ENCODE results near the gene EBF3.

DNA sequence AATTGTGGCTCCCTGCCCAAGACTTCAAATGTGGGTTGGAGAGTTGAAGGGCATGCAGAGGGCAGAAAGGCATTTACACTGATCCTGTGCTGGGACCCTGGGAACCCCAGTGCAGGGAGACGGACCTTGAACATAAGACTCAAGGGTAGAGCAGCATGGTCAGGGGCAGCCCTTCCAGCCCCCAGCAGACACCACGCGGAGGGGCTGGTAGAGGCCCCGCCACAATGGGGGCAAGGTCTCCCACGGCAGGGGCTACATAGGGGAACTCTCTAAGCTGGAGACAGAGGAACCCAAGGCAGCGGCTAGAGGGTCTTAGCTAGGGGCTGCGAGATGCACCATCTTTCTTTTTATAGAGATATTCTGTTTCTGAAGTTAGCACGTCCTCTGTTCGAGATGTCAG, 45.2 kb upstream of the EBF3 start:
- TF ChIP-seq EZH2 (IDR thresholded peaks at IDR 0.05; ENCODE audit: borderline replicate concordance, low read depth, low read length, severe bottlenecking) (no peak), POLR2A (IDR thresholded peaks at IDR 0.05; ENCODE audit: low read depth, low read length) (no peak), POLR2AphosphoS5 (IDR thresholded peaks at IDR 0.05; ENCODE audit: insufficient read depth, low read depth, low read length) (no peak), JUN (IDR thresholded peaks at IDR 0.05; ENCODE audit: borderline replicate concordance, insufficient read depth, insufficient read length, low read depth) (no peak), MYC (IDR thresholded peaks at IDR 0.05; ENCODE audit: low read depth, low read length) (no peak), MAX (IDR thresholded peaks at IDR 0.05; ENCODE audit: insufficient read depth, insufficient read length) (no peak), GATA2 (IDR thresholded peaks at IDR 0.05; ENCODE audit: insufficient read depth, insufficient read length, low read depth, low read length) (no peak)
- TF ChIP-seq, protein P1, sequence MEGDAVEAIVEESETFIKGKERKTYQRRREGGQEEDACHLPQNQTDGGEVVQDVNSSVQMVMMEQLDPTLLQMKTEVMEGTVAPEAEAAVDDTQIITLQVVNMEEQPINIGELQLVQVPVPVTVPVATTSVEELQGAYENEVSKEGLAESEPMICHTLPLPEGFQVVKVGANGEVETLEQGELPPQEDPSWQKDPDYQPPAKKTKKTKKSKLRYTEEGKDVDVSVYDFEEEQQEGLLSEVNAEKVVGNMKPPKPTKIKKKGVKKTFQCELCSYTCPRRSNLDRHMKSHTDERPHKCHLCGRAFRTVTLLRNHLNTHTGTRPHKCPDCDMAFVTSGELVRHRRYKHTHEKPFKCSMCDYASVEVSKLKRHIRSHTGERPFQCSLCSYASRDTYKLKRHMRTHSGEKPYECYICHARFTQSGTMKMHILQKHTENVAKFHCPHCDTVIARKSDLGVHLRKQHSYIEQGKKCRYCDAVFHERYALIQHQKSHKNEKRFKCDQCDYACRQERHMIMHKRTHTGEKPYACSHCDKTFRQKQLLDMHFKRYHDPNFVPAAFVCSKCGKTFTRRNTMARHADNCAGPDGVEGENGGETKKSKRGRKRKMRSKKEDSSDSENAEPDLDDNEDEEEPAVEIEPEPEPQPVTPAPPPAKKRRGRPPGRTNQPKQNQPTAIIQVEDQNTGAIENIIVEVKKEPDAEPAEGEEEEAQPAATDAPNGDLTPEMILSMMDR (IDR thresholded peaks at IDR 0.05; ENCODE audit: extremely low read depth in 1 of 2, insufficient read depth in 1 of 2, low read depth in 1 of 2, low read length in 2 of 2): no peak
